Measurements from ENCODE around the gene CDHR2.
A peak's percentile ranks its signal among the peaks of the same experiment; 100 is the strongest.

Gene CDHR2

GRCh38 chr5:176610435-176610773, 61.3 kb downstream of the CDHR2 start:
- Mint-ChIP-seq H3K9me3 (no peaks in the 10 kb centered on the region), H3K27ac (peak overlapping the region; percentile 79), H3K36me3 (peaks cover 2 to 6% of the 10 kb centered on the region in 2 donors), H3K27me3 (peaks cover 32 to 38% of the 10 kb centered on the region in 2 donors), H3K4me1 (peaks cover 9 to 13% of the 10 kb centered on the region in 2 donors), H3K4me3 (peak overlapping the region; percentile 74 to 76)
- no peak for DNase-seq
- peak; percentile 7 to 12 for ATAC-seq (replicated peaks)

- Mint-ChIP-seq H3K4me3 (peak overlapping the region in 1 of 2 donors; percentile 3), H3K27ac (no peak overlapping the region), H3K36me3 (peaks cover 2 to 6% of the 10 kb centered on the region in 2 donors), H3K4me1 (peaks cover 9 to 13% of the 10 kb centered on the region in 2 donors), H3K27me3 (peaks cover 43 to 47% of the 10 kb centered on the region in 2 donors), H3K9me3 (no peaks in the 10 kb centered on the region)
- DNase-seq (no peak), ATAC-seq (replicated peaks) (no peak)
Measured at GRCh38 chr5:176611435-176611834, 62.3 kb downstream of the CDHR2 start.

- Mint-ChIP-seq H3K4me3 (no peak overlapping the region), H3K36me3 (peaks cover 2 to 6% of the 10 kb centered on the region in 2 donors), H3K9me3 (no peaks in the 10 kb centered on the region), H3K27ac (no peak overlapping the region), H3K4me1 (peaks cover 9 to 13% of the 10 kb centered on the region in 2 donors), H3K27me3 (peaks cover 48 to 53% of the 10 kb centered on the region in 2 donors)
- no peak for DNase-seq
- no peak for ATAC-seq (replicated peaks)
Measured at GRCh38 chr5:176612008-176612407, 62.9 kb downstream of the CDHR2 start.

GRCh38 chr5:176612855-176613254, 63.7 kb downstream of the CDHR2 start:
- H3K4me1 Mint-ChIP-seq = peaks cover 9 to 11% of the 10 kb centered on the region in 2 donors
- H3K9me3 Mint-ChIP-seq = no peaks in the 10 kb centered on the region
- ATAC-seq (replicated peaks) (no peak), DNase-seq (no peak)
- no peak overlapping the region for H3K4me3 Mint-ChIP-seq
- H3K36me3 Mint-ChIP-seq = peaks cover 2 to 6% of the 10 kb centered on the region in 2 donors
- H3K27me3 Mint-ChIP-seq = peaks cover 57 to 61% of the 10 kb centered on the region in 2 donors
- H3K27ac Mint-ChIP-seq = no peak overlapping the region

DNA sequence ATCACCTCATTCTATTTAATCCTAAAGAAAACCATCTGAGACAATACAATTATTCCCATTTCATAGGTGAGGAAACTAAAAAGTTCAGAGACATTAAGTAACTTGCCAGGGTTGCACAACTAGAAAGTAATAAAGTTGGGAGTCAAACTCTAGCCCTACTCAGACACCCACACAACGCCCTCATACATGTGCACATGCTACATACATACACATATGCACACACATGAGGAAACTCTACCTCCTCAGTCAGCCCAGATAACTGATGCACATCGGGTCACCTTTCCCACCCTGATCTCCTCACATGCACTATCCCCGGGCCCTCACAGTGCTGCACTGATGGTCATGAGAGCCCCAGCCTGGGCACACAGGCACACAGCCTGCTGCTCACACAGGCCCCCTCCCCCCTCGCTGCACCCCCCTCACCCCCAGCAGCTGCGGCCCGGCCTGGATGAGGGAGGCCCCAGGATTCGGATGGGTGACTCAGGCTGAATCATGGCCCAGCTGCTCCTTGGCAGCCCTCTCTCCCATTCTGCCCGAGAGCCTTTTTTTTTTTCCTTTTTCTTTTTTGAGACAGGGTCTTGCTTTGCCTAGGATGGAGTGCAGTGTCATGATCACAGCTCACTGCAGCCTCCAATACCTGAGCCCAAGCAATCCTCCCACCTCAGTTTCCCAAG, 65.8 kb downstream of the CDHR2 start:
- no peak overlapping the region for H3K27ac Mint-ChIP-seq
- peaks cover 66 to 71% of the 10 kb centered on the region in 2 donors for H3K27me3 Mint-ChIP-seq
- ATAC-seq (replicated peaks) (no peak), DNase-seq (no peak)
- no peak overlapping the region for H3K4me3 Mint-ChIP-seq
- peaks cover 5% of the 10 kb centered on the region in 2 donors for H3K4me1 Mint-ChIP-seq
- peaks cover 0 to 1% of the 10 kb centered on the region in 2 donors for H3K36me3 Mint-ChIP-seq
- H3K9me3 Mint-ChIP-seq = peaks cover 0 to 1% of the 10 kb centered on the region in 2 donors

- H3K27me3 Mint-ChIP-seq = peaks cover 78 to 84% of the 10 kb centered on the region in 2 donors
- no peak overlapping the region for H3K4me3 Mint-ChIP-seq
- DNase-seq = no peak
- no peak for ATAC-seq (replicated peaks)
- H3K4me1 Mint-ChIP-seq = peaks cover 10 to 12% of the 10 kb centered on the region in 2 donors
- H3K9me3 Mint-ChIP-seq = peaks cover 0 to 1% of the 10 kb centered on the region in 2 donors
- peaks cover 3 to 6% of the 10 kb centered on the region in 2 donors for H3K36me3 Mint-ChIP-seq
- H3K27ac Mint-ChIP-seq = no peak overlapping the region
Measured at GRCh38 chr5:176616511-176616910, 67.4 kb downstream of the CDHR2 start.

DNA sequence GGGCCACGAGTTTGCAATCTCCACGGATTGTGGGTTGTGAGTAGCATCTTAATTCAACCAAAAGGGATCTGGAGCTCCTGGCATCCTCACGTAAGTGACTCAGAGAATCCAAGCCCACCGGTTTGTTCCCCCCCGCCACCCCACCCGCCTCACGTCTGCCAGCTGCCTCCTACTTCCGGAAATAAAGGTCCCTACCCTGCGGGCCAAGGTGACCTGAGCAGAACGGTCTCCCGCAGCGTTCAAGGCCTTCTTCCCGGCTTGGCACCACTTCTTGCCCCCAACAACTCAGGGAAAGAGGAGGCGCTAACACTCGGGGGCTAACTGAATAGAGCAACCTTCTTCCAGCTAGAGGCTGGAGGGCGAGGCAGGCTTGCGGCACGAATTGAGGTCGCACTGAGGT, 69.6 kb downstream of the CDHR2 start:
- ATAC-seq (replicated peaks) (no peak), DNase-seq (no peak)
- Mint-ChIP-seq H3K27me3 (peaks cover 67 to 90% of the 10 kb centered on the region in 2 donors), H3K27ac (no peak overlapping the region), H3K4me3 (peak overlapping the region; percentile 39 to 47), H3K4me1 (peaks cover 9 to 12% of the 10 kb centered on the region in 2 donors), H3K9me3 (peaks cover 0 to 1% of the 10 kb centered on the region in 2 donors), H3K36me3 (peaks cover 2 to 6% of the 10 kb centered on the region in 2 donors)

- Mint-ChIP-seq H3K4me1 (peaks cover 9 to 12% of the 10 kb centered on the region in 2 donors), H3K4me3 (peak overlapping the region; percentile 39 to 47), H3K9me3 (peaks cover 0 to 1% of the 10 kb centered on the region in 2 donors), H3K27me3 (peaks cover 63 to 94% of the 10 kb centered on the region in 2 donors), H3K27ac (no peak overlapping the region), H3K36me3 (peaks cover 2 to 6% of the 10 kb centered on the region in 2 donors)
- DNase-seq (peak; percentile 51), ATAC-seq (replicated peaks) (peak; percentile 90 to 94)
Measured at GRCh38 chr5:176619203-176619568, 70.0 kb downstream of the CDHR2 start.

GRCh38 chr5:176619569-176620332, 70.6 kb downstream of the CDHR2 start:
- peak overlapping the region; percentile 61 to 76 for H3K4me3 Mint-ChIP-seq

DNA sequence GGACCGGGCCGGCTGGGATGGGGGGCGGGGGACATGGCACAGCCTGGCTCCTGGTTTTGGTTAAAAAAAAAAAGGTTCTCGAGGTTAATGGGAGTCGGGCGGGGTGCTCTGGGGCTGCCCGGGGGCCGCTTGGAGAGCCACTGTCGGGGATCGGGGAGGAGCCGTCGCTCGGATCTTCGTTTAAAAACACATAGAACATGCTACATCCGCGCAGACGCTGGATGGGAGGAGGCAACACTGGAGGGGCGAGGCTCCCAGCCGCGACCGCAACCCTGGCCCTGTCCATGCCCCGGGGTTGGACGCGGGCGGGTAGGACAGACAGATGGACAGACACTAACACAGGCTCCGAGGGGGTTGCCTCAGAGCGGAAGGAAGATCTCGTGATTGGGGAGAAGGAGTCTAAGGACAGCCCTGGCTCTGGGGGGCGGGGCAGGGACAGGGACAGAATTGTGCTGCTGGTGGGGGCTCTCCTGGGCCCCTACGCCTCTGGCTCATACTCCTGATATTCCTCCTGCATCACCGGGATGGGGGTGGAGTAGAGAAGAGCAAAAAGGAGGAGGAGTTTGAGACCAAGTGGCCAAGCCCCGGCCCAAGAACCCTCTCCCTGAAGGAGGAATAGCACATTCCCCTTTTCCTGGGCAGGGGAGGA, 71.3 kb downstream of the CDHR2 start:
- Mint-ChIP-seq H3K9me3 (peaks cover 0 to 1% of the 10 kb centered on the region in 2 donors), H3K4me1 (peaks cover 9 to 12% of the 10 kb centered on the region in 2 donors), H3K4me3 (peak overlapping the region; percentile 61 to 76), H3K36me3 (peaks cover 2 to 6% of the 10 kb centered on the region in 2 donors), H3K27ac (peak overlapping the region; percentile 26), H3K27me3 (peaks cover 57 to 89% of the 10 kb centered on the region in 2 donors)
- ATAC-seq (replicated peaks) (peak in 1 of 2 donors; percentile 34), DNase-seq (no peak)

More at GRCh38 chr5:176619569-176620332, 70.6 kb downstream of the CDHR2 start:
- Mint-ChIP-seq H3K4me1 (peaks cover 9 to 12% of the 10 kb centered on the region in 2 donors), H3K36me3 (peaks cover 2 to 6% of the 10 kb centered on the region in 2 donors), H3K9me3 (peaks cover 0 to 1% of the 10 kb centered on the region in 2 donors), H3K27me3 (peaks cover 60 to 96% of the 10 kb centered on the region in 2 donors), H3K27ac (no peak overlapping the region)
- no peak for DNase-seq
- no peak for ATAC-seq (replicated peaks)

- H3K4me3 Mint-ChIP-seq = no peak overlapping the region
- DNase-seq = no peak
- no peak overlapping the region for H3K27ac Mint-ChIP-seq
- H3K9me3 Mint-ChIP-seq = peaks cover 0 to 1% of the 10 kb centered on the region in 2 donors
- peaks cover 53 to 87% of the 10 kb centered on the region in 2 donors for H3K27me3 Mint-ChIP-seq
- no peak for ATAC-seq (replicated peaks)
- H3K36me3 Mint-ChIP-seq = peaks cover 2 to 6% of the 10 kb centered on the region in 2 donors
- peaks cover 9 to 15% of the 10 kb centered on the region in 2 donors for H3K4me1 Mint-ChIP-seq
Measured at GRCh38 chr5:176621661-176622079, 72.5 kb downstream of the CDHR2 start.

- H3K4me3 Mint-ChIP-seq = no peak overlapping the region
- peaks cover 52 to 83% of the 10 kb centered on the region in 2 donors for H3K27me3 Mint-ChIP-seq
- ATAC-seq (replicated peaks) (no peak), DNase-seq (no peak)
- no peak overlapping the region for H3K27ac Mint-ChIP-seq
- H3K9me3 Mint-ChIP-seq = no peaks in the 10 kb centered on the region
- H3K36me3 Mint-ChIP-seq = peaks cover 2 to 6% of the 10 kb centered on the region in 2 donors
- H3K4me1 Mint-ChIP-seq = peaks cover 15 to 28% of the 10 kb centered on the region in 2 donors
Measured at GRCh38 chr5:176624142-176624541, 75.0 kb downstream of the CDHR2 start.

DNA sequence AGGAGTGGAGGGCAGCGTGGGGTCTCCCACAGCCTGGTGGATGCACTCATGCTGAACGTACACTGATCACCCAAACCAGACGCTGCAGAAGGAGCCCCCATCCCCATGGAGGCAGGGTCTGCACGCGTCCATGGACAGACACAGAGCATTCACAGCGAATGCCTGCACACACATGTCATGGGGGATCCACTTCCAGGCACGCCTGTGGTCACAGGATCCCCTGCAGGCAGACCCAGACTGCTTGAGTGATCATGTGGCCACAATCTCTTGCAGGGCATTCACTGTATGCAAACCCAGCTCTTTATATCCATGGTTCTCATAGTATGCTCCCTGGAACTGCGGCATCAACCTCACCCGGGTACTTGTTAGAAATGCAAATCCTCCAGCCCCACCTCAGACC, 75.8 kb downstream of the CDHR2 start:
- peaks cover 20 to 23% of the 10 kb centered on the region in 2 donors for H3K4me1 Mint-ChIP-seq
- peaks cover 55 to 83% of the 10 kb centered on the region in 2 donors for H3K27me3 Mint-ChIP-seq
- H3K9me3 Mint-ChIP-seq = no peaks in the 10 kb centered on the region
- no peak for DNase-seq
- H3K36me3 Mint-ChIP-seq = peaks cover 2 to 6% of the 10 kb centered on the region in 2 donors
- H3K27ac Mint-ChIP-seq = no peak overlapping the region
- H3K4me3 Mint-ChIP-seq = no peak overlapping the region
- ATAC-seq (replicated peaks) = no peak

DNA sequence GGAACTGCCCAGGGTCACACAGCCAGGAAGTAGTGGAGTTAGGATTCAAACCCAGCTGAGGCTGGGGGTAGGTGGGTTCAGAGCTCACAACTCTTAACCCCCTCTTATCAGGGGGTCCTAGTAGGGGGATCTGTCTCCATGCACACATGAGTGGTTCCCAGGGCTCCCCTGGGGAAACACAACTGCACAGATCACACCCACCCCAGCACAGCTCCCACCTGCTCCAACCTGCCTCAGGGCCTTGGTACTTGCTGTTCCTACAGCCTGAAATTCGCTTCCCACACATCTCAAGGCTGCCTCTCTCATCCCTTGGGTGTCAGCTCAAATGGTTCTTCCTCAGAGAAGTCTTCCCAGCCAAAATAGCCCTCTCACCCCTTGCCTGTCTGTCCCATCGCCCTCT, 76.4 kb downstream of the CDHR2 start:
- no peak overlapping the region for H3K27ac Mint-ChIP-seq
- no peak for ATAC-seq (replicated peaks)
- H3K4me3 Mint-ChIP-seq = no peak overlapping the region
- H3K27me3 Mint-ChIP-seq = peaks cover 49 to 78% of the 10 kb centered on the region in 2 donors
- peaks cover 15 to 18% of the 10 kb centered on the region in 2 donors for H3K4me1 Mint-ChIP-seq
- no peak for DNase-seq
- peaks cover 0 to 2% of the 10 kb centered on the region in 2 donors for H3K36me3 Mint-ChIP-seq
- H3K9me3 Mint-ChIP-seq = no peaks in the 10 kb centered on the region
